Measurements from ENCODE around the gene SH3PXD2A.

GRCh38 chr10:103724771-103725170 is 130.6 kb downstream of the SH3PXD2A start:
- TF ChIP-seq CTCF (IDR thresholded peaks at IDR 0.05 in 8 of 11, conservative IDR thresholded peaks at IDR 0.05 in 3 of 11) (no peak), POLR2AphosphoS5 (IDR thresholded peaks at IDR 0.05) (no peak), POLR2A (IDR thresholded peaks at IDR 0.05) (no peak)
